Activated CD8-positive, alpha-beta memory T cell treated with anti-CD3 and anti-CD28 coated beads for 48 hours (primary cell): ENCODE data around the gene GTPBP6.
"Not testable (repeated sequence)": the region's sequence is repeated elsewhere in the genome, so short reads cannot be mapped to it uniquely, and the experiment has no call there.

Experiments
- DNase-seq, 3 experiments: peaks; one replicate each; pipeline ENCODE4 v3.0.0-alpha.2; 2020; ENCODE audit warnings: low read depth in 2 of 3, low spot score in 2 of 3

GTPBP6 gene

GRCh38 chrX:351736-352135, 33.1 kb upstream of the GTPBP6 start:
- no peak for DNase-seq

- DNase-seq, result not testable (repeated sequence)
These were observed 32.7 kb upstream of the GTPBP6 start for GRCh38 chrX:351324-351641.

GRCh38 chrX:350534-351323, 32.1 kb upstream of the GTPBP6 start:
- DNase-seq, result no peak

- DNase-seq, result no peak
These were observed 31.5 kb upstream of the GTPBP6 start for GRCh38 chrX:350148-350533.

GRCh38 chrX:349702-350101, 31.1 kb upstream of the GTPBP6 start:
- no peak for DNase-seq

GRCh38 chrX:349196-349595, 30.6 kb upstream of the GTPBP6 start:
- no peak for DNase-seq

GRCh38 chrX:348461-349117, 30.0 kb upstream of the GTPBP6 start:
- DNase-seq, result no peak

GRCh38 chrX:347351-348117, 28.9 kb upstream of the GTPBP6 start:
- DNase-seq, result no peak

GRCh38 chrX:346034-346813, 27.6 kb upstream of the GTPBP6 start:
- no peak for DNase-seq

- no peak for DNase-seq
These were observed 26.7 kb upstream of the GTPBP6 start for GRCh38 chrX:345020-345925.

GRCh38 chrX:344371-344901, 25.8 kb upstream of the GTPBP6 start:
- DNase-seq, result no peak

- no peak for DNase-seq
These were observed 23.0 kb upstream of the GTPBP6 start for GRCh38 chrX:341541-342101.

- DNase-seq, result no peak
These were observed 22.2 kb upstream of the GTPBP6 start for GRCh38 chrX:340641-341423.

- DNase-seq, result no peak
These were observed 21.5 kb upstream of the GTPBP6 start for GRCh38 chrX:340121-340520.

GRCh38 chrX:338836-339400, 20.3 kb upstream of the GTPBP6 start:
- no peak for DNase-seq

- no peak for DNase-seq
These were observed 19.8 kb upstream of the GTPBP6 start for GRCh38 chrX:338281-338835.

GRCh38 chrX:337331-337831, 18.8 kb upstream of the GTPBP6 start:
- DNase-seq, result no peak

- DNase-seq, result no peak
These were observed 17.6 kb upstream of the GTPBP6 start for GRCh38 chrX:336227-336626.
